B cell (primary cell): ENCODE results near the gene MPDU1.

ENCODE experiments used
- EZH2 ChIP-seq: IDR thresholded peaks from 2 replicates; pipeline ENCODE4 v1.6.1; 2012; ENCODE audit warnings: borderline replicate concordance, low read depth, mild to moderate bottlenecking, moderate library complexity, low read length; ENCODE audit not compliant: insufficient read depth, poor library complexity, severe bottlenecking
- TF ChIP-seq, protein P1 (sequence below): fragments of 200-600 bp; IDR thresholded peaks from one replicate; pipeline ENCODE4 v1.8.0; 2022; ENCODE audit warnings: antibody characterized with exemption, mild to moderate bottlenecking

GRCh38 chr17:7572338-7572587 is 11.4 kb upstream of the MPDU1 start:
- TF ChIP-seq, protein P1, sequence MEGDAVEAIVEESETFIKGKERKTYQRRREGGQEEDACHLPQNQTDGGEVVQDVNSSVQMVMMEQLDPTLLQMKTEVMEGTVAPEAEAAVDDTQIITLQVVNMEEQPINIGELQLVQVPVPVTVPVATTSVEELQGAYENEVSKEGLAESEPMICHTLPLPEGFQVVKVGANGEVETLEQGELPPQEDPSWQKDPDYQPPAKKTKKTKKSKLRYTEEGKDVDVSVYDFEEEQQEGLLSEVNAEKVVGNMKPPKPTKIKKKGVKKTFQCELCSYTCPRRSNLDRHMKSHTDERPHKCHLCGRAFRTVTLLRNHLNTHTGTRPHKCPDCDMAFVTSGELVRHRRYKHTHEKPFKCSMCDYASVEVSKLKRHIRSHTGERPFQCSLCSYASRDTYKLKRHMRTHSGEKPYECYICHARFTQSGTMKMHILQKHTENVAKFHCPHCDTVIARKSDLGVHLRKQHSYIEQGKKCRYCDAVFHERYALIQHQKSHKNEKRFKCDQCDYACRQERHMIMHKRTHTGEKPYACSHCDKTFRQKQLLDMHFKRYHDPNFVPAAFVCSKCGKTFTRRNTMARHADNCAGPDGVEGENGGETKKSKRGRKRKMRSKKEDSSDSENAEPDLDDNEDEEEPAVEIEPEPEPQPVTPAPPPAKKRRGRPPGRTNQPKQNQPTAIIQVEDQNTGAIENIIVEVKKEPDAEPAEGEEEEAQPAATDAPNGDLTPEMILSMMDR: no peak
- no peak for TF ChIP-seq EZH2
